Measurements from ENCODE around the gene B3GAT3.
"Not testable (repeated sequence)": the region's sequence is repeated elsewhere in the genome, so short reads cannot be mapped to it uniquely, and the experiment has no call there.

Gene B3GAT3

DNA sequence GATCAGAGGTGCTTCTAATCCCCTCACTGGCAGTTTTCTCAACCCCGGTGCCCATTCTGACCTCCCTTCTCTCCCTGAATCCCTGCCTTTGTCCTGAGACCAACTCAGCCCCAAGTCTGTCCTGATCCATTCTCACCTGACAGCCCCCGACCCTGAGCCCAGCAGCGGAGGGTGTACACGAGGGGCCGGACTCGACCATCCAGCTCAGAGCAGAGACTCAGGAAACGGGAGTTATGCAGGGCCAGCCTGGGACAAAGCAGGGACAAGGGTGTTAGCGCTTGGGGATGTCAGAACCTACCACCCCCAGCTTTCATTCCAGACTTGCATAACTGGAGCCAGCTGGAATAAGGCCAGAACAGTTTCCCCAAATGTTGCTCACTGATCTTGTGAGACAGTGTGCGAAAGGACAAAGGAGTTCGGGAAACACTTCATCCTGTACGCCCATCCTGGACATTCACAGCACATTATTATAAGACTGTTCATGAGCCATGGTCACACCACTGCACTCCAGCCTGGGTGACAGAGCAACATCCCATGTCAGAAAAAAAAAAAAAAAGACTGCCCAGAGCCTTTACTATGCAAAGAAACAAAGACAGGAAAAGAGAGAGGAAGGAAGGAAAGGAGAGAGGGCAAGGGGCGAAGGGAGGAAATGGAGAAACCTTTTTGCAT, 44.6 kb downstream of the B3GAT3 start:
- DNase-seq (ENCODE audit: low read depth) = no peak

- DNase-seq (ENCODE audit: low read depth) = no peak
Measured at GRCh38 chr11:62575837-62576236, 45.9 kb downstream of the B3GAT3 start.

- no peak for DNase-seq (ENCODE audit: low read depth)
Measured at GRCh38 chr11:62575156-62575555, 46.6 kb downstream of the B3GAT3 start.

DNA sequence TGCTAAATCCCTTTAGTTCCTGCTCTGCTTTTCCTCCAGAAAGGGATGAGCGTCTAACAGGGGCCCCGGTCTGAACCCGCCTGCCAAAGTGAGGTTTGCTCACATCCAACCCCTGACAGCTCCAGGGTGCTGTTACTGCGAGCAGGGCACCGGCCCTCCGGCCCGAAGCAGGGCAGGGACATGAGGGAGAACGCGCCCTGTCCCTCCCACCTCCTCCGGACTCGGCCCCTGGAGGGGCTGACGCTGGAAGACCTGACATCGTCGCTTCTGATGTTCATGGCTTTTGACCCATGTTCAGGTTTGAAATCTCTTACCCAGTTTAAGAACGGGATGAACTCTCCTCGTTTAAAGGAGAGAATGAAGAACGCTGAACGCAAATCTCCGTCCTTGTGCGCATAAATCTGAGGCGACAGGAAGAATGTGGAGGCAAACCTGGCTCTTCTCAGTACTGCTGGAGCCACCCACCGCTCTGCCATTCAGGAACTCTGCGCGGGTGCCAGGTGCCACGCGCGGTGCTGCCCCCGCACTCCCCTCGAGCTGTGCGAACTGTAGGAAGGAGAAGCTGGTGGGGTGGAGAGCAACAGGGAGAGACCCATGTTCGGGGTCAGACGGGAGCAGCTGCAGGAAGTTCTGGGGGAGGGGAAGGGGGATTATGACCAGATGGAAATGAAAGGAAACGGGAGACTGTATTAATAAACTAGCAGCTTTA, 47.3 kb downstream of the B3GAT3 start:
- DNase-seq (ENCODE audit: low read depth) = no peak

DNA sequence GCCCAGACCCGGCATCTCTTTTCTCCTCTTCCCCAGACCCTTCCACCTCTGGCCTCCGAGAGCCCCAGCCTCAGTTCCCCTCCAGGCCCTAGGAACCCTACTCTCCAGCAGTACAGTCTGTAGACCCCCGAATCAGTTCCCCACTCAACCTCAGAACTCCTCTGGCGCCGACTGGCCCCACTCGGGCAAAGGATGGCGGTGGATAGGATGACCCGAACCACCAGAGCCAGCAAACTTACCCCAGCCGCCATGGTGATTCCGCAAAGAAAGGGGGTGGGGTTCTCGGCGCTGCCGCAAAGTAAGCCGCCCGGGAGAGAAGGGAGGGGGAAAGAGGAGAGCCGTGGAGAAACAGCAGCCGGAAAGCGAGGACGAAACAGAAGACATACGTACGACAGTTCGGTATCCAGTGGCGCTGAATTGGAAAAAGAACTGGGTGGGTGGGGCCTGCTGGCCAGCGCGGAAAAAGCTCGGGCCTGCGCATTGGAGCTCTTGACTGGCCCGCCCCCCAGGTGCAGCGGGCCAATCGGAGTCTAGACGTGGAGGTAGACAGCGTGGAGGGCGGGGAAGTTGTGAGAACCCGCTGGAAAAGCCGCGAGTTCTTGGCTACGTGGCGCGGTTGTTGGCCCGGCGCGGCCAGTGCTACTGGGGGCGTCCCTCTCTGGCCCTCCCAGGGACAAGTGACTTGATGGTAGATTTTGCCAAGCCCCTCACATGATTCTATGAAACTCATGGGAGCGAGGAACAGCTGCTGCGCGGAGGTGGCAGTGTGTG, 48.0 kb downstream of the B3GAT3 start, which contains the start of gene EEF1G:
Gene EEF1G, minus strand, starts transcription at position 300 of the 771 bp plus-strand sequence. Its CDS starts 49 bp downstream, at position 251.
- DNase-seq (ENCODE audit: low read depth) = peak; percentile 97

DNA sequence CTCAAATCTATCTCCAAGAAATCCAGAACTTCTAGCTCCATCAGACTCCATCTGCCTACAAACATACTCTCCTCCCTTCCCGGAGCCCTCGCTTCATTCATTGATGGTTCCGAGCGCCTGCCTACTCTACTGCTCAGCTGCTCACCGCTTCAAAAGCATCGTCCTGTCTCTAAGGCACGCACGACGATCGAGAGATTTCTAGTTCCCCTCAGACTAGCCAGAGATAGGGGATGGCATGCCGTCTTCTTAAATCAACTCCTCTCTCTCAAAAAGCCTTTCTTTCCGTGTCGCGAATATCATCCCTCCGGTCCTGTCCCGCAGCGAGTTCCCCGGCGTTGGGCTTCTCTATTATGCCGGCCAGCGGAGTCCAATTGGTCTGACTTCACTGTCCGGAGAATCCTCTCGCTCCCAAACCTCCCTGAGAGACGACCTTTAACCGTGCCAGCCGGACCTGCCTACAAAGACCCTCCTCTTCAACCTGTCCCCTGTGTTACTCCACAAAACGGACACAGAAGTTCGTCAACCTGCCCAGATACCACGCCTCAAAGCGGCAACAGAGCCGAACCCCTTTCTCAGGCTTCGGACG, 48.7 kb downstream of the B3GAT3 start:
- DNase-seq (ENCODE audit: low read depth) = no peak

GRCh38 chr11:62572431-62572830, 49.4 kb downstream of the B3GAT3 start:
- no peak for DNase-seq (ENCODE audit: low read depth)

GRCh38 chr11:62571493-62571892, 50.3 kb downstream of the B3GAT3 start:
- DNase-seq (ENCODE audit: low read depth) = not testable (repeated sequence)

- DNase-seq (ENCODE audit: low read depth) = not testable (repeated sequence)
Measured at GRCh38 chr11:62570903-62571302, 50.9 kb downstream of the B3GAT3 start.

DNA sequence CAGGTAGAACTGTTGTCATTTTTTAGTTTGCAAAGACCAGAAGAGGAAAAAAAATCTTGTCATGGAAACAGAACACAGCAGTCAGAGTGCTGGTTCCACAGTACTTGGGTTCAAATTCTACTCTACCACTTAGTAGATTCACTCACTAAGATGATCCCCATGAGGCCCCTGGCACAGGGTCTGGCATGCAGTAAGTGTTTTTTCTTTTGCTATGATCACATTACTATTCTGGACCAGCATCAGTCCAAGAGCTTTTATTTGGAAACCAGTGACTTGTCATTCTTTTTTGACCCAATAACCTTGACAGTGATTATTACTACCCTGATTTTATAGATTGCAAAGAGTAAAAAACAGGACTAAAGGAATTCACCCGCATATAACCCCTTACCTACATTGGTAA, 52.2 kb downstream of the B3GAT3 start:
- no peak for DNase-seq (ENCODE audit: low read depth)

- DNase-seq (ENCODE audit: low read depth) = no peak
Measured at GRCh38 chr11:62567018-62567633, 54.7 kb downstream of the B3GAT3 start.

GRCh38 chr11:62566247-62566646, 55.5 kb downstream of the B3GAT3 start:
- DNase-seq (ENCODE audit: low read depth) = no peak
